Measurements from ENCODE around the gene MICAL2. TPM values are rescaled to one million over a fixed set of nuclear protein-coding genes. Genes with fewer than 3 reads are reported as not detected.

Gene MICAL2
- total and polyA plus RNA-seq, 3 donors from 2014 or later: 224 to 461 (median 401) TPM

GRCh38 chr11:12269104-12269441, 158.7 kb downstream of the MICAL2 start:
- no peak for DNase-seq
- Histone ChIP-seq H3K4me1 (peaks cover 4% of the 10 kb centered on the region), H3K4me3 (no peak overlapping the region), H3K27ac (no peak overlapping the region), H3K9me3 (no peaks in the 10 kb centered on the region), H3K27me3 (no peaks in the 10 kb centered on the region), H3K36me3 (ENCODE audit: low read depth, missing control alignments) (no peaks in the 10 kb centered on the region)
- intact Hi-C loops (cut with DNase I; ENCODE audit: low total_unique reads): no loop called here
- no peak for TF ChIP-seq CTCF (IDR thresholded peaks at IDR 0.05)
- no peak for TF ChIP-seq POLR2A (IDR thresholded peaks at IDR 0.05)
- WGBS, 2 donors: 39 to 42% methylated on average over 3 of the region's 3 CpGs

GRCh38 chr11:12269446-12270214, 159.2 kb downstream of the MICAL2 start:
- intact Hi-C loops (cut with DNase I; ENCODE audit: low total_unique reads): no loop called here
- Histone ChIP-seq H3K4me1 (peaks cover 4% of the 10 kb centered on the region), H3K27ac (no peak overlapping the region), H3K27me3 (no peaks in the 10 kb centered on the region), H3K9me3 (no peaks in the 10 kb centered on the region), H3K4me3 (no peak overlapping the region), H3K36me3 (ENCODE audit: low read depth, missing control alignments) (no peaks in the 10 kb centered on the region)
- WGBS, 2 donors: 47 to 62% methylated on average over 6 to 12 of the region's 12 CpGs
- no peak for TF ChIP-seq CTCF (IDR thresholded peaks at IDR 0.05)
- no peak for TF ChIP-seq POLR2A (IDR thresholded peaks at IDR 0.05)
- no peak for DNase-seq

GRCh38 chr11:12270215-12270797, 159.9 kb downstream of the MICAL2 start:
- 89 to 90% methylated on average over 6 of the region's 6 CpGs for WGBS, 2 donors
- Histone ChIP-seq H3K4me1 (peaks cover 4% of the 10 kb centered on the region), H3K27me3 (no peaks in the 10 kb centered on the region), H3K9me3 (no peaks in the 10 kb centered on the region), H3K27ac (no peak overlapping the region), H3K36me3 (ENCODE audit: low read depth, missing control alignments) (no peaks in the 10 kb centered on the region), H3K4me3 (no peak overlapping the region)
- TF ChIP-seq CTCF (IDR thresholded peaks at IDR 0.05): no peak
- no peak for TF ChIP-seq POLR2A (IDR thresholded peaks at IDR 0.05)
- intact Hi-C loops (cut with DNase I; ENCODE audit: low total_unique reads): no loop called here
- DNase-seq: no peak

- Histone ChIP-seq H3K9me3 (no peaks in the 10 kb centered on the region), H3K36me3 (ENCODE audit: low read depth, missing control alignments) (no peaks in the 10 kb centered on the region), H3K4me1 (peaks cover 4% of the 10 kb centered on the region), H3K4me3 (no peak overlapping the region), H3K27ac (no peak overlapping the region), H3K27me3 (no peaks in the 10 kb centered on the region)
- TF ChIP-seq CTCF (IDR thresholded peaks at IDR 0.05): no peak
- TF ChIP-seq POLR2A (IDR thresholded peaks at IDR 0.05): no peak
- intact Hi-C loops (cut with DNase I; ENCODE audit: low total_unique reads): no loop called here
- 81 to 84% methylated on average over 5 to 8 of the region's 8 CpGs for WGBS, 2 donors
- DNase-seq: no peak
These were observed 160.4 kb downstream of the MICAL2 start for GRCh38 chr11:12270817-12271216.

- H3K4me3 ChIP-seq: no peak overlapping the region
- TF ChIP-seq CTCF (IDR thresholded peaks at IDR 0.05): no peak
- 75 to 82% methylated on average over 4 of the region's 4 CpGs for WGBS, 2 donors
- no peak overlapping the region for H3K27ac ChIP-seq
- H3K9me3 ChIP-seq: no peaks in the 10 kb centered on the region
- peaks cover 4% of the 10 kb centered on the region for H3K4me1 ChIP-seq
- DNase-seq: no peak
- H3K27me3 ChIP-seq: no peaks in the 10 kb centered on the region
- no peaks in the 10 kb centered on the region for H3K36me3 ChIP-seq (ENCODE audit: low read depth, missing control alignments)
- intact Hi-C loops (cut with DNase I; ENCODE audit: low total_unique reads): no loop called here
These were observed 160.9 kb downstream of the MICAL2 start for GRCh38 chr11:12271241-12271640.
